BJ (cell line): ENCODE data around the gene RFLNA. TPM values are rescaled to one million over a fixed set of nuclear protein-coding genes. Genes with fewer than 3 reads are reported as not detected.

Experiments
- CTCF ChIA-PET: fragments of 350-600 bp; formaldehyde crosslinking; extraction: SDS; loops from one replicate; lab custom pipeline; 2021; ENCODE audit warnings: antibody characterized with exemption, inconsistent platforms; lab: Yijun Ruan, JAX
- POLR2A ChIA-PET: fragments of 300-600 bp; sonication (Branson Sonifier 250); formaldehyde crosslinking; extraction: SDS; loops from one replicate; lab custom pipeline; 2021; ENCODE audit warnings: antibody characterized with exemption; lab: Charles Lee
- DNase-seq: peaks from one replicate; pipeline ENCODE4 v3.0.0-alpha.2; 2011; ENCODE audit warnings: low read depth
- H3K27me3 ChIP-seq: 2 replicates; pipeline ENCODE4 v1.6.0; 2011; ENCODE audit warnings: low read length; ENCODE audit not compliant: control insufficient read depth, insufficient read depth
- H3K36me3 ChIP-seq: 2 replicates; pipeline ENCODE4 v1.5.1; 2011; ENCODE audit warnings: low read length; ENCODE audit not compliant: control insufficient read depth, insufficient read depth
- H3K4me3 ChIP-seq: 2 replicates; pipeline ENCODE4 v1.5.1; 2011; ENCODE audit warnings: low read depth, mild to moderate bottlenecking, control low read depth, low read length
- polyA plus RNA-seq: library from polyadenylated mRNA; depleted of rRNA; stranded (reverse); fragments of >200 nt; gene quantifications from 2 replicates; pipeline ENCODE4 v1.2.3, GENCODE V29; 2011
- TF ChIP-seq, protein P1 (sequence below): IDR thresholded peaks from 2 replicates; pipeline ENCODE4 v1.5.1; 2011; ENCODE audit warnings: low read depth, mild to moderate bottlenecking, control low read depth, inconsistent platforms, low read length, moderate library complexity; ENCODE audit not compliant: insufficient read depth

Gene RFLNA
- polyA plus RNA-seq, 1 experiment, result not detected

DNA sequence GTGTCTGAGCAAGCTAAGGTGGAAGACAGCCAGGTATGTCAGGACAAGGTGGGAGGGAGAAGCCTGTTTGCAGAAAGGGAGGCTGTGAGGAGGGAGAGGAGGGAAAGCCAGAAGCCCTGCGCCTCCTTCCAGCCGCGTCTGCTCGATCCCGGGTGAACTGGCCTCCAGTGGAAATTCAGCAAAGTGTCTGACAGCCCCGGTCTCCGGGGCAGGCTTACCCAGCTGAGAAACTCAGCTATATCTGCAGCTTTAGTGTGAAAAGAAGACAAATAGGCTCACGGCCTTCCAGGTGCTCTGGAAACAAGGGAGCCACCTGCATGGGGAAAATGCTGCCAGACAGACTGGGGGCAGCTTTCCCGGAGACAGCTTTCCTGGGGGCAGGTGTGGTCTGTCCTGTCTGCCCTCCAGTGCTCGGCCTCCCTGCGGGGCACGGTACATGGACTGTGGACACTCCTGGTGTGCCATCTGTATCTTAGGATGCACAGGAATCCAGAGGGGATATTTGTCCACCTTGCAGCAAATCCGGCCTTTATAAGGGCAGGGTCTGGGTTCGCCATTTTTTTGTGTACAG lies 6.3 kb downstream of the RFLNA start:
- ChIA-PET POLR2A (interaction anchor here (0.6 kb wide), 1 partner anchor 258 kb away, joined by 3 read pairs; no protein-coding TSS in a partner anchor), CTCF (interaction anchor here (1.1 kb wide), 1 partner anchor 465 kb away, joined by 3 read pairs; no protein-coding TSS in a partner anchor)
- Histone ChIP-seq H3K4me3 (no peak overlapping the region), H3K27me3 (peaks cover 18% of the 10 kb centered on the region), H3K36me3 (no peaks in the 10 kb centered on the region)
- TF ChIP-seq, protein P1, sequence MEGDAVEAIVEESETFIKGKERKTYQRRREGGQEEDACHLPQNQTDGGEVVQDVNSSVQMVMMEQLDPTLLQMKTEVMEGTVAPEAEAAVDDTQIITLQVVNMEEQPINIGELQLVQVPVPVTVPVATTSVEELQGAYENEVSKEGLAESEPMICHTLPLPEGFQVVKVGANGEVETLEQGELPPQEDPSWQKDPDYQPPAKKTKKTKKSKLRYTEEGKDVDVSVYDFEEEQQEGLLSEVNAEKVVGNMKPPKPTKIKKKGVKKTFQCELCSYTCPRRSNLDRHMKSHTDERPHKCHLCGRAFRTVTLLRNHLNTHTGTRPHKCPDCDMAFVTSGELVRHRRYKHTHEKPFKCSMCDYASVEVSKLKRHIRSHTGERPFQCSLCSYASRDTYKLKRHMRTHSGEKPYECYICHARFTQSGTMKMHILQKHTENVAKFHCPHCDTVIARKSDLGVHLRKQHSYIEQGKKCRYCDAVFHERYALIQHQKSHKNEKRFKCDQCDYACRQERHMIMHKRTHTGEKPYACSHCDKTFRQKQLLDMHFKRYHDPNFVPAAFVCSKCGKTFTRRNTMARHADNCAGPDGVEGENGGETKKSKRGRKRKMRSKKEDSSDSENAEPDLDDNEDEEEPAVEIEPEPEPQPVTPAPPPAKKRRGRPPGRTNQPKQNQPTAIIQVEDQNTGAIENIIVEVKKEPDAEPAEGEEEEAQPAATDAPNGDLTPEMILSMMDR, result no peak
- DNase-seq, result no peak

DNA sequence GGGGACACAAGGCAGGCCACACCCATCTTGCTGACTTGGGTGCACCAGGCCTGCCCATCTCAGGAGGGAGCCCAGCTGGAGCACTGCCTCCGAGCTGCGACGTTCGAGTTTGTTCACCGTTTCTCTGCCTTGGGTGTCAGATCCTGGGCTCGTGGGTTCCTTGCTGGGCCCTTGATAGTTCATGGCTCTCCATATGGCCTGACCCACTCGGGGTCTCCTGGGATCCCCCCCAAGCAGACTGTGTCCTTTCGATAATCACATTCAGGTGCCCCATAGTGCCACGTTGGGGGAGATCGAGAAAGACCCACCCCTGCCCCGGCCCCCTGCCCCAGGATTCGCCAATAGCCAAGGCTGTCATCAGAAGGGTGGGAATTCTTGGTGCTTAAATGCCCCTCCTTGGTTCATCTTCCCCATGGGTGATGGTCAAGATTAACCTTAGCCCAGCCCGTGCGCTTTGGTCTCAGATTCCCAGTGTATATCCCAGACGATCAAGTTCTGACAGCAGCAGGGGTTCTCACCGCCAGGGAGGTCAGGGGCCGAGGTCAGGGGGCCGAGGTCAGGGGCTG lies 7.4 kb downstream of the RFLNA start:
- no peaks in the 10 kb centered on the region for H3K36me3 ChIP-seq
- CTCF ChIA-PET, result interaction anchor here (1.0 to 1.3 kb wide), 2 partner anchors 13 to 184 kb away, joined by 3 to 4 read pairs; no protein-coding TSS in a partner anchor
- TF ChIP-seq, protein P1, result no peak
- POLR2A ChIA-PET, result no interaction called here
- DNase-seq, result no peak
- H3K27me3 ChIP-seq, result peaks cover 8% of the 10 kb centered on the region
- H3K4me3 ChIP-seq, result no peak overlapping the region

DNA sequence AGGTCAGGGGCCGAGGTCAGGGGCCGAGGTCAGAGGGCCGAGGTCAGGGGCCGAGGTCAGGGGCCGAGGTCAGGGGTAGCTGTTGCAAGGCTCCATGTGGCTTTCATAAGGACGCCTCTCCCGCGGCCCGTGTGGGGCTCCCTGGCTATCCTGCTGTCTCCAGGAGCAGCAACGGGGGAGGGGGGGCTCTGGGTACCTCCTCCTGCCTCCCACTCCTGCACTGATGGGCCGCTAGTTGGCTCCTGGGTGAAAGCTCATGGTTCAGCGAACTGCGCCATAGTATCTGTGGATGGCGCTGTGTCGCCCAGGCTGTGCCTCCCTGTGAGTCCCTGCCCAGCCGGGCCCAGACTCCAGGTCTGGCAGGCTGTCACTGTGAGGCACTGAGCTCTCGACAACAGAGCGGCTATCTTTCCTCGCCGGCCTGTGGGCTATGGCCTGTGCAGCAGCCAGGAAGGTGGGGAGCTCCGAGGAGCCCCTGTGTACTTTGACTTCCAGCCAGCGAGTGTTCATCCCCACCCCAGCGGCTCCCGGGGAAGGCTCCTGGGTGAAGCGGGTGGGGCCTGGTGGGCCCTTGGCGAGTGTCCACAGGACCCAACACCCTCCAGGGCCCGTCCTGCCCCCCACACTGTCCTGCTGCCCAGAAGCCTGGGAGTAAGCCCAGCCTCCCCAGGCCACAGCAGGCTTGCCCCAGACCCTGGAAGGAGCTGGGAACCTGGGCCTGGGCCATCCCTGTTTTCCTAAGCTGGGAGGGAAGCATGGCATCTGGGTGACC lies 8.1 kb downstream of the RFLNA start:
- CTCF ChIA-PET, result interaction anchor here (1.0 to 1.3 kb wide), 3 partner anchors 14 to 184 kb away, joined by 3 to 4 read pairs (median 4); no protein-coding TSS in a partner anchor
- DNase-seq, result no peak
- POLR2A ChIA-PET, result no interaction called here
- H3K4me3 ChIP-seq, result no peak overlapping the region
- no peaks in the 10 kb centered on the region for H3K36me3 ChIP-seq
- peaks cover 5% of the 10 kb centered on the region for H3K27me3 ChIP-seq
- TF ChIP-seq, protein P1, result no peak

DNA sequence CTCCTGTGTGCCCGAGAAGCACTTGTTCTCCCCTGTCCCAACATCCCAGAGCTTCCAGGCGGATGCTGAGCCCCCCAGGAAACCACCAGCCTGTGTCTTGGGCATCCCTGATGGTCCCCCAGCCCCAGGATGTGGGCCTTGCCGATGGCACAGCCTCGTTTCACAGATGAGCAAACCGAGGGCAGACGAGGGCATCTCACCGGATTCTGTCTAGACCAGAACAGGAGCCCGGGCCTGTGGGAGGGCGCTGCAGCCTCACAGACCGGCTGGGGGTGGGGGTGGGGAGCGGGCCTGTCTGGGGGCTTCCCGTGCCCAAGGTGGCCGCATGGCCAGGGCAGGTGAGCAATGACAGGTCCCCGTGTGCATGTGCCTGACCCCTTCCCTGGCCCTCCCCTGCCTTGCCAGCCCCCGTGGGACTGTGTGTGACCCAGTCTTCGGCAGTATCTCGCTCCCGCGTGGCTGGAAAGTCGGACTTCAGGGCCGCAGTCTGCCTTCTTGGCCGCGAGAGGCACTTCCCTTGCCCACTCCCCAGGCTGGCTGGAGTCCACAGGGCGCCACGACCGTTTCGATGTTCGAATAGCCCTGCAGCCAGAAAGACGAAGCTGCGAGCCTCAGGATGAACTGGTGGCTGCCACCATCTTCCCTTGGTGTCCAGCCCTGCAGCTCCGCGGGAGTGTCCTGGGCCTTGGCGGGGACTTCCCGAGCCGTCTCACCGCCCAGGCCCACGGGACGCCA lies 8.9 kb downstream of the RFLNA start:
- TF ChIP-seq, protein P1, result no peak
- DNase-seq, result no peak
- peaks cover 5% of the 10 kb centered on the region for H3K27me3 ChIP-seq
- CTCF ChIA-PET, result interaction anchor here (1.0 kb wide), 2 partner anchors 17 to 185 kb away, joined by 4 read pairs; no protein-coding TSS in a partner anchor
- POLR2A ChIA-PET, result no interaction called here
- no peak overlapping the region for H3K4me3 ChIP-seq
- H3K36me3 ChIP-seq, result no peaks in the 10 kb centered on the region
